Stimulated activated CD4-positive, alpha-beta T cell treated with anti-CD3 and anti-CD28 coated beads, Interleukin-4, amount 100 ng/mL, for 4 hours (primary cell): ENCODE measurements around the gene CEP85L.

Source experiments
- DNase-seq, 2 experiments: peaks; one replicate each; pipeline ENCODE4 v3.0.0-alpha.2; 2020

Gene CEP85L

GRCh38 chr6:118618676-118619377 lies 32.6 kb downstream of the CEP85L start:
- peak; percentile 60 to 62 for DNase-seq

- no peak for DNase-seq
Measured at GRCh38 chr6:118617417-118617816, 34.0 kb downstream of the CEP85L start.

- DNase-seq = no peak
Measured at GRCh38 chr6:118611334-118611733, 40.1 kb downstream of the CEP85L start.

GRCh38 chr6:118606858-118607257 lies 44.5 kb downstream of the CEP85L start:
- no peak for DNase-seq

- no peak for DNase-seq
Measured at GRCh38 chr6:118606268-118606667, 45.1 kb downstream of the CEP85L start.

- no peak for DNase-seq
Measured at GRCh38 chr6:118603372-118603771, 48.0 kb downstream of the CEP85L start.

GRCh38 chr6:118602300-118602699 lies 49.1 kb downstream of the CEP85L start:
- no peak for DNase-seq

- DNase-seq = no peak
Measured at GRCh38 chr6:118598324-118598723, 53.1 kb downstream of the CEP85L start.

GRCh38 chr6:118597636-118598035 lies 53.8 kb downstream of the CEP85L start:
- DNase-seq = no peak

- DNase-seq = peak in 1 of 2 experiments; percentile 16
Measured at GRCh38 chr6:118596774-118597320, 54.5 kb downstream of the CEP85L start.

- DNase-seq = no peak
Measured at GRCh38 chr6:118594877-118595276, 56.5 kb downstream of the CEP85L start.

GRCh38 chr6:118591897-118592296 lies 59.5 kb downstream of the CEP85L start:
- no peak for DNase-seq

- DNase-seq = no peak
Measured at GRCh38 chr6:118589649-118590365, 61.6 kb downstream of the CEP85L start.

GRCh38 chr6:118589186-118589585 lies 62.2 kb downstream of the CEP85L start:
- DNase-seq = no peak

- no peak for DNase-seq
Measured at GRCh38 chr6:118588626-118589025, 62.8 kb downstream of the CEP85L start.

- no peak for DNase-seq
Measured at GRCh38 chr6:118586746-118587485, 64.5 kb downstream of the CEP85L start.

- DNase-seq = no peak
Measured at GRCh38 chr6:118584911-118585310, 66.5 kb downstream of the CEP85L start.

GRCh38 chr6:118581489-118581959 lies 69.9 kb downstream of the CEP85L start:
- DNase-seq = no peak

GRCh38 chr6:118580585-118581419 lies 70.6 kb downstream of the CEP85L start:
- no peak for DNase-seq

GRCh38 chr6:118579786-118580185 lies 71.6 kb downstream of the CEP85L start:
- DNase-seq = no peak

- no peak for DNase-seq
Measured at GRCh38 chr6:118578617-118579016, 72.8 kb downstream of the CEP85L start.

- DNase-seq = no peak
Measured at GRCh38 chr6:118577972-118578371, 73.4 kb downstream of the CEP85L start.
